HG02981 (cell line): Measurements from ENCODE around the gene GNMT.
A peak's percentile ranks its signal among the peaks of the same experiment; 100 is the strongest.

Experiments used
- ATAC-seq: cut with Tn5 transposase; IDR thresholded peaks from one replicate; pipeline ENCODE4 v1.9.1; 2021; ENCODE audit warnings: mild to moderate bottlenecking, moderate library complexity; ENCODE audit not compliant: unreplicated experiment

Gene GNMT

GRCh38 chr6:42960243-42961019 is at the start of gene GNMT:
Gene GNMT (plus strand): TSS chr6:42960754. CDS start chr6:42960768, 14 bp downstream.
- no peak for ATAC-seq

- no peak for ATAC-seq
Observed at GRCh38 chr6:42911171-42912021, 49.2 kb upstream of the GNMT start.

GRCh38 chr6:42914546-42914945 is 46.0 kb upstream of the GNMT start:
- ATAC-seq = no peak

GRCh38 chr6:42915732-42916131 is 44.8 kb upstream of the GNMT start, which contains the start of gene PTCRA:
Gene PTCRA (plus strand): TSS chr6:42916053. CDS start chr6:42916070, 17 bp downstream.
- ATAC-seq = no peak

- no peak for ATAC-seq
Observed at GRCh38 chr6:42916288-42916687, 44.3 kb upstream of the GNMT start.

GRCh38 chr6:42921801-42922200 is 38.8 kb upstream of the GNMT start:
- ATAC-seq = no peak

GRCh38 chr6:42923666-42924065 is 36.9 kb upstream of the GNMT start:
- no peak for ATAC-seq

GRCh38 chr6:42925248-42925857 is 35.2 kb upstream of the GNMT start:
- ATAC-seq = no peak

- ATAC-seq = peak; percentile 80
Observed at GRCh38 chr6:42928986-42929820, 31.4 kb upstream of the GNMT start, which contains the start of gene CNPY3. Gene CNPY3 (plus strand): TSS chr6:42929480. CDS start chr6:42929571, 91 bp downstream.

GRCh38 chr6:42929821-42930360 is 30.7 kb upstream of the GNMT start:
- peak; percentile 50 for ATAC-seq

GRCh38 chr6:42932412-42932811 is 28.1 kb upstream of the GNMT start:
- no peak for ATAC-seq

GRCh38 chr6:42933205-42933604 is 27.3 kb upstream of the GNMT start:
- no peak for ATAC-seq

- no peak for ATAC-seq
Observed at GRCh38 chr6:42935322-42935721, 25.2 kb upstream of the GNMT start.

GRCh38 chr6:42936398-42936797 is 24.2 kb upstream of the GNMT start:
- no peak for ATAC-seq

- ATAC-seq = no peak
Observed at GRCh38 chr6:42937548-42938427, 22.8 kb upstream of the GNMT start.

GRCh38 chr6:42938428-42938796 is 22.1 kb upstream of the GNMT start:
- no peak for ATAC-seq

- ATAC-seq = no peak
Observed at GRCh38 chr6:42938987-42939809, 21.4 kb upstream of the GNMT start.

GRCh38 chr6:42939810-42940167 is 20.8 kb upstream of the GNMT start:
- ATAC-seq = no peak
